Astrocyte (in vitro differentiated cells and primary cell): ENCODE data around the gene COL23A1. TPM values are rescaled to one million over a fixed set of nuclear protein-coding genes. Genes with fewer than 3 reads are reported as not detected.

ENCODE experiments used
- DNase-seq: peaks from one replicate; pipeline ENCODE4 v3.0.0-alpha.2; 2010; ENCODE audit warnings: low read depth
- FAIRE-seq: peaks from 2 replicates; lab custom pipeline; 2011; peaks lifted over from hg19 to GRCh38; lab: Jason Lieb, UNC
- H2AFZ ChIP-seq: 2 replicates; pipeline ENCODE4 v1.6.0; 2012; ENCODE audit warnings: low read depth, low read length, inconsistent platforms
- H3K27ac ChIP-seq: 2 replicates; pipeline ENCODE4 v1.5.1; 2011; ENCODE audit warnings: low read depth, low read length, inconsistent platforms
- H3K27me3 ChIP-seq: 2 replicates; pipeline ENCODE4 v1.6.0; 2011; ENCODE audit warnings: low read length, inconsistent platforms; ENCODE audit not compliant: insufficient read depth
- H3K36me3 ChIP-seq: 2 replicates; pipeline ENCODE4 v1.5.1; 2011; ENCODE audit warnings: low read length, inconsistent platforms; ENCODE audit not compliant: insufficient read depth
- H3K4me1 ChIP-seq: 2 replicates; pipeline ENCODE4 v1.5.1; 2011; ENCODE audit warnings: low read length, inconsistent platforms; ENCODE audit not compliant: insufficient read depth
- H3K4me2 ChIP-seq: 2 replicates; pipeline ENCODE4 v1.6.0; 2012; ENCODE audit warnings: low read length, inconsistent platforms
- H3K4me3 ChIP-seq: 2 replicates; pipeline ENCODE4 v1.5.1; 2011; ENCODE audit warnings: low read depth, mild to moderate bottlenecking, low read length, inconsistent platforms; ENCODE audit not compliant: insufficient read depth
- H3K79me2 ChIP-seq: 2 replicates; pipeline ENCODE4 v1.6.0; 2012; ENCODE audit warnings: mild to moderate bottlenecking, low read length, inconsistent platforms; ENCODE audit not compliant: insufficient read depth
- H3K9ac ChIP-seq: 2 replicates; pipeline ENCODE4 v1.6.0; 2012; ENCODE audit warnings: mild to moderate bottlenecking, low read length, inconsistent platforms
- H3K9me3 ChIP-seq: 2 replicates; pipeline ENCODE4 v1.5.1; 2012; ENCODE audit warnings: low read depth, mild to moderate bottlenecking, low read length, inconsistent platforms; ENCODE audit not compliant: insufficient read depth
- H4K20me1 ChIP-seq: 2 replicates; pipeline ENCODE4 v1.6.0; 2012; ENCODE audit warnings: low read length, inconsistent platforms; ENCODE audit not compliant: insufficient read depth
- H3K27ac Mint-ChIP-seq: one replicate; pipeline ENCODE4 v1.8.0; 2021; ENCODE audit warnings: mild to moderate bottlenecking, mixed read lengths; ENCODE audit not compliant: unreplicated experiment
- H3K27me3 Mint-ChIP-seq: one replicate; pipeline ENCODE4 v1.8.0; 2021; ENCODE audit warnings: low read depth, mixed read lengths; ENCODE audit not compliant: unreplicated experiment
- H3K36me3 Mint-ChIP-seq: one replicate; pipeline ENCODE4 v1.8.0; 2021; ENCODE audit warnings: low read depth, mixed read lengths; ENCODE audit not compliant: unreplicated experiment
- H3K4me1 Mint-ChIP-seq: one replicate; pipeline ENCODE4 v1.8.0; 2021; ENCODE audit warnings: low read depth, mixed read lengths; ENCODE audit not compliant: unreplicated experiment
- H3K4me3 Mint-ChIP-seq: one replicate; pipeline ENCODE4 v1.8.0; 2021; ENCODE audit warnings: mild to moderate bottlenecking, moderate library complexity, mixed read lengths; ENCODE audit not compliant: unreplicated experiment
- H3K9me3 Mint-ChIP-seq: one replicate; pipeline ENCODE4 v1.8.0; 2021; ENCODE audit warnings: mild to moderate bottlenecking, mixed read lengths; ENCODE audit not compliant: unreplicated experiment
- EZH2 ChIP-seq: IDR thresholded peaks from 2 replicates; pipeline ENCODE4 v1.6.1; 2012; ENCODE audit warnings: mild to moderate bottlenecking, low read length, inconsistent platforms; ENCODE audit not compliant: insufficient read depth
- total RNA-seq: library from RNA; stranded (reverse); gene quantifications from 2 replicates; pipeline ENCODE4 v1.2.1, GENCODE V29; 2021
- TF ChIP-seq, protein P1 (sequence below): IDR thresholded peaks from 2 replicates; pipeline ENCODE4 v1.5.1; 2011; ENCODE audit warnings: low read depth, mild to moderate bottlenecking, inconsistent platforms, low read length, moderate library complexity; ENCODE audit not compliant: insufficient read depth

COL23A1 gene
- total RNA-seq, 1 donor from 2014 or later: 0.16 TPM

DNA sequence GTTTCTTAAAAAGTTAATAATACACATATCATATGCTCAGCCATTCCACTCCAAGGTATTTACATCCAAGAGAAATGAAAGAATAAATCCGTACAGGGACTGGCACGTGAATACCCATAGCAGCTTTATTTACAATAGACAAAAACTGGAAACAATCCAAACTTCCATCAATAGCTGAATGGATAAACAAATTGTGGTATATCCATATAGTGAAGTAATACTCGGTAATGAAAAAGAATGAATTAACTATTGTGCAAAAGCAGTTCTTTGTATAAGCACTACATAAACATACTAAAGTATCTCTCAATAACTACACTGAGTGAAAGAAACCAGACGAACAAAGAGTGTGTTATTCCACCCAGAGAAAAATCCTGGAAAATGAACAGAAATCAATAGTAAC lies 17.6 kb downstream of the COL23A1 start:
- Histone ChIP-seq H3K4me1 (no peaks in the 10 kb centered on the region), H3K4me2 (no peak overlapping the region), H3K4me3 (no peak overlapping the region), H3K36me3 (no peaks in the 10 kb centered on the region), H3K27ac (no peak overlapping the region), H2AFZ (no peak overlapping the region), H3K9me3 (no peaks in the 10 kb centered on the region), H4K20me1 (no peaks in the 10 kb centered on the region), H3K27me3 (peaks cover 7% of the 10 kb centered on the region), H3K79me2 (no peaks in the 10 kb centered on the region), H3K9ac (no peak overlapping the region)
- no peak for TF ChIP-seq EZH2
- no peak for DNase-seq
- Mint-ChIP-seq H3K4me3 (no peak overlapping the region), H3K9me3 (peaks cover 14% of the 10 kb centered on the region), H3K4me1 (no peaks in the 10 kb centered on the region), H3K27me3 (peaks cover 33% of the 10 kb centered on the region), H3K36me3 (peaks cover 3% of the 10 kb centered on the region), H3K27ac (no peak overlapping the region)
- no peak for FAIRE-seq

DNA sequence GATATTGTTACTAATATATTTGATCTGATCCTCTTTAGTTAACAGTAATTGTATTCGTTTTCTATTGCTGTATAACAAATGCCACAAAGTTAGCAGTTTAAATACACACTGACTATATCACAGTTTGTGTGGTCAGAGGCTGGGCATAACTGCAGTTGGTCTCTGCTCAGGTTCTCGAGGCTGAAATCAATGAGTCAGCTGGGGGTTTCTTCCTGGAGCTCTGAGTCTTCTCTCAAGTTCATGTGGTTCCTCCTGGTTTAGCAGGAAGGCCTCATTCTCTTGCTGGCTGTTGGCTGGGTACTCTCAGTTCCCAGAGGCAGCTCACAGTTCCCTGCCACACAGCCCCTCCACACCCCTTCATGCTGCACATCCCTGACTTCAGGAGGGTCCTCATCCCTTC lies 20.7 kb downstream of the COL23A1 start:
- DNase-seq: no peak
- Mint-ChIP-seq H3K4me1 (no peaks in the 10 kb centered on the region), H3K27ac (peak overlapping the region; percentile 28), H3K36me3 (peaks cover 3% of the 10 kb centered on the region), H3K9me3 (peaks cover 9% of the 10 kb centered on the region), H3K27me3 (peaks cover 11% of the 10 kb centered on the region), H3K4me3 (no peak overlapping the region)
- Histone ChIP-seq H3K4me3 (no peak overlapping the region), H3K27me3 (no peaks in the 10 kb centered on the region), H2AFZ (no peak overlapping the region), H3K9ac (no peak overlapping the region), H3K27ac (no peak overlapping the region), H4K20me1 (no peaks in the 10 kb centered on the region), H3K36me3 (no peaks in the 10 kb centered on the region), H3K4me1 (no peaks in the 10 kb centered on the region), H3K79me2 (no peaks in the 10 kb centered on the region), H3K4me2 (no peak overlapping the region), H3K9me3 (no peaks in the 10 kb centered on the region)
- no peak for FAIRE-seq
- TF ChIP-seq, protein P1, sequence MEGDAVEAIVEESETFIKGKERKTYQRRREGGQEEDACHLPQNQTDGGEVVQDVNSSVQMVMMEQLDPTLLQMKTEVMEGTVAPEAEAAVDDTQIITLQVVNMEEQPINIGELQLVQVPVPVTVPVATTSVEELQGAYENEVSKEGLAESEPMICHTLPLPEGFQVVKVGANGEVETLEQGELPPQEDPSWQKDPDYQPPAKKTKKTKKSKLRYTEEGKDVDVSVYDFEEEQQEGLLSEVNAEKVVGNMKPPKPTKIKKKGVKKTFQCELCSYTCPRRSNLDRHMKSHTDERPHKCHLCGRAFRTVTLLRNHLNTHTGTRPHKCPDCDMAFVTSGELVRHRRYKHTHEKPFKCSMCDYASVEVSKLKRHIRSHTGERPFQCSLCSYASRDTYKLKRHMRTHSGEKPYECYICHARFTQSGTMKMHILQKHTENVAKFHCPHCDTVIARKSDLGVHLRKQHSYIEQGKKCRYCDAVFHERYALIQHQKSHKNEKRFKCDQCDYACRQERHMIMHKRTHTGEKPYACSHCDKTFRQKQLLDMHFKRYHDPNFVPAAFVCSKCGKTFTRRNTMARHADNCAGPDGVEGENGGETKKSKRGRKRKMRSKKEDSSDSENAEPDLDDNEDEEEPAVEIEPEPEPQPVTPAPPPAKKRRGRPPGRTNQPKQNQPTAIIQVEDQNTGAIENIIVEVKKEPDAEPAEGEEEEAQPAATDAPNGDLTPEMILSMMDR: no peak
- TF ChIP-seq EZH2: no peak

DNA sequence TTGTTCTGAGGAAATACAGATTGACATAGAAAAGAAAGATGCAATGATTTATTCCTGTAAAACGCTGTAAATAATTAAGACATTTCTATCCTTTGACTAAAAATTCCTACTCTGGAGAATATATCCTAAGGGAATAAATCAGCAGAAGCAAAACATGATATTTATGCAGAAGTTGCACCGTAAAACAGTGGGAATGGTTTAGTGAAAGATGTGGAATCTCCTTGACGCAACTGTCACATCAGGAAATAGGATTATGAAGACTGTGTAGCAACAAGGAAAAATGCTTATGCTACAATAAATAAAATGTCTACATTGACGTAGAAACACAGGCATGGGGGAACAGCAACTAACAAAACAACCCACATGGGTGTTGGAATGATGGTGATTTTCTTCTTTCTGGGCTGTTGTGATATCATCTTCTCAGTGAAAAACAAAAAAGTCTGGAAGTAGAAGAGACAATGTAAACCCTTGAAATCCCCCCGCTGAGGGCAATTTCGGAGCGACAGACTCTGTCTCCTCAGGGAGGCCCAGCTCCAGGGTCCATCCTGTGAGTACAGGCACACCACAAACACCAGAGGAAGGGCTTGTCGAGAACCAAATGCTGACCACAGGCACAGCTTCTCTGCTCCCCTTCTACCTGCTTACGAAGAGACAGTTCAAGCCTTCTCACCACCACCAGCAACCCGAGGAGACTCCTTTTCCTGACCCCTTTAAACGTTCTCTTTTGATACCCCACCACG lies 25.2 kb downstream of the COL23A1 start:
- no peaks in the 10 kb centered on the region for H3K79me2 ChIP-seq
- H3K4me1 Mint-ChIP-seq: no peaks in the 10 kb centered on the region
- H3K27ac ChIP-seq: no peak overlapping the region
- H3K9me3 ChIP-seq: no peaks in the 10 kb centered on the region
- FAIRE-seq: no peak
- H3K27ac Mint-ChIP-seq: no peak overlapping the region
- TF ChIP-seq, protein P1: no peak
- no peak for TF ChIP-seq EZH2
- H4K20me1 ChIP-seq: no peaks in the 10 kb centered on the region
- no peaks in the 10 kb centered on the region for H3K27me3 ChIP-seq
- peaks cover 16% of the 10 kb centered on the region for H3K27me3 Mint-ChIP-seq
- no peak for DNase-seq
- no peak overlapping the region for H3K4me3 ChIP-seq
- H3K4me2 ChIP-seq: no peak overlapping the region
- H2AFZ ChIP-seq: no peak overlapping the region
- H3K9ac ChIP-seq: no peak overlapping the region
- H3K36me3 Mint-ChIP-seq: no peaks in the 10 kb centered on the region
- no peaks in the 10 kb centered on the region for H3K4me1 ChIP-seq
- H3K36me3 ChIP-seq: no peaks in the 10 kb centered on the region
- no peak overlapping the region for H3K4me3 Mint-ChIP-seq
- peaks cover 3% of the 10 kb centered on the region for H3K9me3 Mint-ChIP-seq
